Endothelial cell of umbilical vein (primary cell): Measurements from ENCODE around the gene SNX33. TPM values are rescaled to one million over a fixed set of nuclear protein-coding genes. Genes with fewer than 3 reads are reported as not detected.

Source experiments
- BruUV-seq: library from RNA; stranded (reverse); fragments of 400-500 nt; replicated peaks from 2 replicates; lab custom pipeline; 2021; lab: Mats Ljungman, UMichigan
- CTCF ChIA-PET: fragments of 300-600, 350-600 bp; sonication (Branson Sonifier 250); formaldehyde crosslinking; loops from one replicate; lab custom pipeline; 2021; ENCODE audit warnings: antibody characterized with exemption, inconsistent platforms; lab: Charles Lee
- POLR2A ChIA-PET: fragments of 300-600, 350-600 bp; sonication (Branson Sonifier 250); formaldehyde crosslinking; loops from one replicate; lab custom pipeline; 2021; ENCODE audit warnings: antibody characterized with exemption, inconsistent platforms; lab: Charles Lee
- DNase-seq: peaks from one replicate; pipeline ENCODE4 v3.0.0-alpha.2; 2011; ENCODE audit warnings: low read depth, low spot score
- FAIRE-seq: peaks from 2 replicates; lab custom pipeline; 2011; peaks lifted over from hg19 to GRCh38; lab: Jason Lieb, UNC
- H2AFZ ChIP-seq: 2 replicates; pipeline ENCODE4 v1.6.0; 2012; ENCODE audit warnings: low read depth, low read length, control low read depth, inconsistent platforms
- H3K27ac ChIP-seq: 2 replicates; pipeline ENCODE4 v1.5.1; 2011; ENCODE audit warnings: low read depth, mild to moderate bottlenecking, control low read depth, low read length, moderate library complexity; ENCODE audit not compliant: insufficient read depth
- H3K27me3 ChIP-seq, 2 experiments: 2 replicates each; pipeline versions ENCODE4 v1.6.0 to v1.6.1; 2011; ENCODE audit warnings: low read length in 2 of 2, mixed read lengths in 1 of 2; ENCODE audit not compliant: control insufficient read depth in 2 of 2, insufficient read depth in 2 of 2
- H3K36me3 ChIP-seq, 2 experiments: 2 replicates in 1 of 2; 3 replicates in 1 of 2; pipeline ENCODE4 v1.5.1; 2011; ENCODE audit warnings: low read length in 2 of 2, mild to moderate bottlenecking in 1 of 2, moderate library complexity in 1 of 2; ENCODE audit not compliant: control insufficient read depth in 2 of 2, insufficient read depth in 2 of 2; ENCODE audit errors: extremely low read depth in 1 of 2
- H3K4me1 ChIP-seq: 3 replicates; pipeline ENCODE4 v1.5.1; 2011; ENCODE audit warnings: mild to moderate bottlenecking, low read length; ENCODE audit not compliant: control insufficient read depth, insufficient read depth; ENCODE audit errors: extremely low read depth
- H3K4me2 ChIP-seq: 2 replicates; pipeline ENCODE4 v1.6.1; 2011; ENCODE audit warnings: low read length, control low read depth, mixed read lengths; ENCODE audit not compliant: insufficient read depth
- H3K4me3 ChIP-seq, 3 experiments: fragments of 200-600 bp in 1 of 3; sonication (generic), shearing (Covaris generic) in 1 of 3; replicated peaks in 1 of 3; 2 replicates each; pipeline ENCODE4 v1.5.1; 2011 to 2016; ENCODE audit warnings: control low read depth in 3 of 3, low read length in 3 of 3, mild to moderate bottlenecking in 2 of 3, inconsistent platforms in 1 of 3, low read depth in 1 of 3, moderate library complexity in 1 of 3; ENCODE audit not compliant: insufficient read depth in 1 of 3
- H3K79me2 ChIP-seq: 2 replicates; pipeline ENCODE4 v1.6.0; 2012; ENCODE audit warnings: low read length, inconsistent platforms; ENCODE audit not compliant: control insufficient read depth, insufficient read depth
- H3K9ac ChIP-seq: replicated peaks from 2 replicates; pipeline ENCODE3; 2011; ENCODE audit warnings: low read length, control low read depth; ENCODE audit not compliant: insufficient read depth; ENCODE audit errors: extremely low read depth
- H3K9me1 ChIP-seq: replicated peaks from 3 replicates; pipeline ENCODE4 v1.6.0; 2011; ENCODE audit warnings: mild to moderate bottlenecking, low read length; ENCODE audit not compliant: control insufficient read depth, insufficient read depth; ENCODE audit errors: extremely low read depth
- H3K9me3 ChIP-seq: replicated peaks from 2 replicates; pipeline ENCODE4 v1.5.1; 2012; ENCODE audit warnings: low read length, inconsistent platforms; ENCODE audit not compliant: control insufficient read depth, insufficient read depth
- H4K20me1 ChIP-seq: replicated peaks from 2 replicates; pipeline ENCODE3; 2011; ENCODE audit warnings: mild to moderate bottlenecking, low read length; ENCODE audit not compliant: control insufficient read depth, insufficient read depth; ENCODE audit errors: extremely low read depth
- CTCF ChIP-seq, 2 donors: IDR thresholded peaks; 1 replicate in 1 of 2; 2 replicates in 1 of 2; pipeline ENCODE4 v1.5.1; 2011; ENCODE audit warnings: low read length in 2 of 2, mild to moderate bottlenecking in 2 of 2, moderate library complexity in 2 of 2, control low read depth in 1 of 2, inconsistent platforms in 1 of 2, low read depth in 1 of 2; ENCODE audit not compliant: insufficient read depth in 1 of 2; ENCODE audit errors: extremely low read depth in 1 of 2
- EZH2 ChIP-seq: IDR thresholded peaks from 2 replicates; pipeline ENCODE4 v1.6.1; 2012; ENCODE audit warnings: borderline replicate concordance, low read depth, mild to moderate bottlenecking, moderate library complexity, low read length, inconsistent platforms; ENCODE audit not compliant: severe bottlenecking
- FOS ChIP-seq: IDR thresholded peaks from 2 replicates; pipeline ENCODE4 v1.6.1; 2011; ENCODE audit warnings: mild to moderate bottlenecking, low read length, moderate library complexity, borderline replicate concordance; ENCODE audit not compliant: insufficient read depth
- GATA2 ChIP-seq: IDR thresholded peaks from 2 replicates; pipeline ENCODE4 v1.7.0; 2011; ENCODE audit warnings: low read depth, mild to moderate bottlenecking, moderate library complexity, mixed read lengths, low read length; ENCODE audit not compliant: insufficient read length, insufficient read depth
- JUN ChIP-seq: IDR thresholded peaks from 2 replicates; pipeline ENCODE4 v1.6.1; 2011; ENCODE audit warnings: borderline replicate concordance, low read depth; ENCODE audit not compliant: insufficient read length, insufficient read depth
- MAX ChIP-seq: IDR thresholded peaks from 2 replicates; pipeline ENCODE4 v1.6.1; 2011; ENCODE audit not compliant: insufficient read depth, insufficient read length
- MYC ChIP-seq: IDR thresholded peaks from one replicate; pipeline ENCODE4 v1.6.1; 2011; ENCODE audit warnings: mild to moderate bottlenecking, low read depth, low read length
- POLR2A ChIP-seq: IDR thresholded peaks from 2 replicates; pipeline ENCODE4 v1.6.1; 2012; ENCODE audit warnings: low read depth, mild to moderate bottlenecking, control low read depth, low read length
- POLR2AphosphoS5 ChIP-seq: IDR thresholded peaks from 2 replicates; pipeline ENCODE4 v1.6.1; 2012; ENCODE audit warnings: low read depth, mild to moderate bottlenecking, control low read depth, low read length, moderate library complexity; ENCODE audit not compliant: insufficient read depth
- dilution Hi-C: fragments of 300-500 bp; cut with MboI; formaldehyde crosslinking; loops from one replicate; pipeline ENCODE4 v1.15.0; 2019; ENCODE audit warnings: low sequenced_read_pairs; ENCODE audit not compliant: extremely low pct_ligation_motif_present
- intact Hi-C: fragments of 100-400 bp; cut with micrococcal nuclease; formaldehyde crosslinking; loops from one replicate; pipeline ENCODE4 v1.10.0; 2022
- polyA plus RNA-seq, 4 experiments: library from polyadenylated mRNA; depleted of rRNA in 3 of 4; stranded (reverse) in 3 of 4; unstranded in 1 of 4; fragments of >200 nt; gene quantifications; 2 replicates each; pipeline versions ENCODE4 v1.2.1 to v1.2.3, GENCODE V29; 2011 to 2012; ENCODE audit warnings: missing spikeins in 1 of 4
- total RNA-seq: library from RNA; stranded (reverse); gene quantifications from 2 replicates; pipeline ENCODE4 v1.2.3, GENCODE V29; 2021

SNX33 gene
- total and polyA plus RNA-seq, 2 donors (not counting 3 experiments of a cell fraction or from before 2014, with no cell fraction given): 7.9 to 12.6 TPM

- no peaks in the 10 kb centered on the region for H3K79me2 ChIP-seq
- H3K4me1 ChIP-seq: peaks cover 9% of the 10 kb centered on the region
- FAIRE-seq (no peak), DNase-seq (no peak)
- no peak overlapping the region for H3K4me3 ChIP-seq
- BruUV-seq: no TSS peak
- intact Hi-C loops: no loop called here
- H3K9ac ChIP-seq: no peak overlapping the region
- no peak for TF ChIP-seq GATA2
- no peak for TF ChIP-seq MYC
- no peak for TF ChIP-seq JUN
- no peak for TF ChIP-seq EZH2
- no peak for TF ChIP-seq POLR2AphosphoS5
- TF ChIP-seq FOS: no peak
- no peak for TF ChIP-seq POLR2A
- no peak for TF ChIP-seq CTCF (IDR thresholded peaks at IDR 0.05; ENCODE audit: extremely low read depth in 1 of 2, insufficient read depth in 1 of 2, low read depth in 1 of 2, low read length in 2 of 2)
- TF ChIP-seq MAX: no peak
- H3K36me3 ChIP-seq: peaks cover 8% of the 10 kb centered on the region in 2 experiments
- H2AFZ ChIP-seq: no peak overlapping the region
- ChIA-PET POLR2A (no interaction called here), CTCF (interaction anchor here (1.9 to 2.5 kb wide), 2 partner anchors 10 to 48 kb away, joined by 6 to 16 read pairs; partner anchors contain the start of gene SNX33)
- dilution Hi-C loops: loop anchor here (25.0 kb wide), 1 partner anchor 137 kb away; the partner anchor contains the start of gene SIN3A
- no peaks in the 10 kb centered on the region for H3K9me3 ChIP-seq
- no peaks in the 10 kb centered on the region for H4K20me1 ChIP-seq
- H3K27ac ChIP-seq: no peak overlapping the region
- no peak overlapping the region for H3K4me2 ChIP-seq
- H3K9me1 ChIP-seq: no peaks in the 10 kb centered on the region
- H3K27me3 ChIP-seq: no peaks in the 10 kb centered on the region
These were observed 48.3 kb upstream of the SNX33 start for GRCh38 chr15:75599401-75599800.
